ENCODE results near the gene KLF2. TPM values are rescaled to one million over a fixed set of nuclear protein-coding genes. Genes with fewer than 3 reads are reported as not detected.

KLF2 gene
- total RNA-seq, 4 donors from 2014 or later: 27.0 to 41.1 (median 36.9) TPM

- Histone ChIP-seq H3K9me3 (no peaks in the 10 kb centered on the region), H3K4me1 (peaks cover 35% of the 10 kb centered on the region), H3K36me3 (no peaks in the 10 kb centered on the region), H3K27ac (no peak overlapping the region), H3K27me3 (no peaks in the 10 kb centered on the region), H3K4me3 (no peak overlapping the region)
- TF ChIP-seq POLR2AphosphoS5 (IDR thresholded peaks at IDR 0.05): no peak
- TF ChIP-seq CTCF (IDR thresholded peaks at IDR 0.05): no peak
- TF ChIP-seq EP300 (IDR thresholded peaks at IDR 0.05): no peak
- no peak for TF ChIP-seq POLR2A (IDR thresholded peaks at IDR 0.05)
- 69% methylated on average over 18 of the region's 18 CpGs for WGBS
- no peak for DNase-seq (ENCODE audit: low spot score in 2 of 2)
Measured at GRCh38 chr19:16368385-16369305, 44.0 kb downstream of the KLF2 start.

GRCh38 chr19:16369306-16369663 is 44.7 kb downstream of the KLF2 start:
- Histone ChIP-seq H3K4me1 (peaks cover 36% of the 10 kb centered on the region), H3K27me3 (no peaks in the 10 kb centered on the region), H3K36me3 (peaks cover 4% of the 10 kb centered on the region), H3K9me3 (no peaks in the 10 kb centered on the region), H3K4me3 (no peak overlapping the region), H3K27ac (no peak overlapping the region)
- TF ChIP-seq CTCF (IDR thresholded peaks at IDR 0.05) (no peak), POLR2A (IDR thresholded peaks at IDR 0.05) (no peak), EP300 (IDR thresholded peaks at IDR 0.05) (no peak), POLR2AphosphoS5 (IDR thresholded peaks at IDR 0.05) (no peak)
- DNase-seq (ENCODE audit: low spot score in 2 of 2): no peak
- 65% methylated on average over 3 of the region's 3 CpGs for WGBS

- Histone ChIP-seq H3K27ac (no peak overlapping the region), H3K4me1 (peaks cover 38% of the 10 kb centered on the region), H3K36me3 (peaks cover 11% of the 10 kb centered on the region), H3K9me3 (no peaks in the 10 kb centered on the region), H3K4me3 (no peak overlapping the region), H3K27me3 (no peaks in the 10 kb centered on the region)
- no peak for DNase-seq (ENCODE audit: low spot score in 2 of 2)
- WGBS: 89% methylated on average over 19 of the region's 22 CpGs
- TF ChIP-seq POLR2A (IDR thresholded peaks at IDR 0.05): no peak
Measured at GRCh38 chr19:16369664-16370576, 45.3 kb downstream of the KLF2 start.

GRCh38 chr19:16370641-16371391 is 46.2 kb downstream of the KLF2 start:
- H3K27me3 ChIP-seq: no peaks in the 10 kb centered on the region
- DNase-seq (ENCODE audit: low spot score in 2 of 2): no peak
- H3K27ac ChIP-seq: no peak overlapping the region
- no peaks in the 10 kb centered on the region for H3K9me3 ChIP-seq
- TF ChIP-seq POLR2AphosphoS5 (IDR thresholded peaks at IDR 0.05): no peak
- TF ChIP-seq POLR2A (IDR thresholded peaks at IDR 0.05): no peak
- no peak for TF ChIP-seq CTCF (IDR thresholded peaks at IDR 0.05)
- no peak for TF ChIP-seq EP300 (IDR thresholded peaks at IDR 0.05)
- no peak overlapping the region for H3K4me3 ChIP-seq
- WGBS: 74% methylated on average over 15 of the region's 15 CpGs
- H3K4me1 ChIP-seq: peaks cover 34% of the 10 kb centered on the region
- peaks cover 20% of the 10 kb centered on the region for H3K36me3 ChIP-seq

- H3K4me3 ChIP-seq: no peak overlapping the region
- WGBS: 65% methylated on average over 18 of the region's 18 CpGs
- TF ChIP-seq CTCF (IDR thresholded peaks at IDR 0.05) (no peak), POLR2A (IDR thresholded peaks at IDR 0.05) (no peak), POLR2AphosphoS5 (IDR thresholded peaks at IDR 0.05) (no peak), EP300 (IDR thresholded peaks at IDR 0.05) (no peak)
- peaks cover 31% of the 10 kb centered on the region for H3K4me1 ChIP-seq
- H3K9me3 ChIP-seq: no peaks in the 10 kb centered on the region
- no peak overlapping the region for H3K27ac ChIP-seq
- H3K36me3 ChIP-seq: peaks cover 27% of the 10 kb centered on the region
- DNase-seq (ENCODE audit: low spot score in 2 of 2): no peak
- no peaks in the 10 kb centered on the region for H3K27me3 ChIP-seq
Measured at GRCh38 chr19:16371540-16371986, 46.9 kb downstream of the KLF2 start.
